ENCODE measurements around the gene FBLN2. TPM values are rescaled to one million over a fixed set of nuclear protein-coding genes. Genes with fewer than 3 reads are reported as not detected.

Gene FBLN2
- polyA plus RNA-seq, 1 experiment = 15.5 TPM

- Histone ChIP-seq H3K4me3 (ENCODE audit: low read depth, low read length) (no peak overlapping the region), H3K27me3 (ENCODE audit: control insufficient read depth, insufficient read depth, low read length) (no peaks in the 10 kb centered on the region), H3K27ac (ENCODE audit: low read depth, low read length) (no peak overlapping the region), H3K9me3 (ENCODE audit: control insufficient read depth, insufficient read depth, low read length) (no peaks in the 10 kb centered on the region)
- ChIA-PET POLR2A (no interaction called here), CTCF (interaction anchor here (11.4 kb wide), 1 partner anchor 148 kb away, joined by 695 read pairs; no protein-coding TSS in a partner anchor)
- no peak for DNase-seq (ENCODE audit: low read depth, low spot score)
- TF ChIP-seq CTCF (IDR thresholded peaks at IDR 0.05; ENCODE audit: low read depth, low read length) = no peak
Observed at GRCh38 chr3:13501958-13502790, 46.8 kb upstream of the FBLN2 start.

- ChIA-PET POLR2A (no interaction called here), CTCF (interaction anchor here (11.4 kb wide), 1 partner anchor 148 kb away, joined by 695 read pairs; no protein-coding TSS in a partner anchor)
- Histone ChIP-seq H3K27me3 (ENCODE audit: control insufficient read depth, insufficient read depth, low read length) (no peaks in the 10 kb centered on the region), H3K4me3 (ENCODE audit: low read depth, low read length) (no peak overlapping the region), H3K9me3 (ENCODE audit: control insufficient read depth, insufficient read depth, low read length) (no peaks in the 10 kb centered on the region), H3K27ac (ENCODE audit: low read depth, low read length) (no peak overlapping the region)
- TF ChIP-seq CTCF (IDR thresholded peaks at IDR 0.05; ENCODE audit: low read depth, low read length) = no peak
- no peak for DNase-seq (ENCODE audit: low read depth, low spot score)
Observed at GRCh38 chr3:13502791-13503060, 46.2 kb upstream of the FBLN2 start.

- Histone ChIP-seq H3K27me3 (ENCODE audit: control insufficient read depth, insufficient read depth, low read length) (no peaks in the 10 kb centered on the region), H3K9me3 (ENCODE audit: control insufficient read depth, insufficient read depth, low read length) (no peaks in the 10 kb centered on the region; the same call in 1 of the 2 replicates), H3K4me3 (ENCODE audit: low read depth, low read length) (no peak overlapping the region), H3K27ac (ENCODE audit: low read depth, low read length) (no peak overlapping the region)
- no peak for TF ChIP-seq CTCF (IDR thresholded peaks at IDR 0.05; ENCODE audit: low read depth, low read length)
- ChIA-PET POLR2A (no interaction called here), CTCF (interaction anchor here (1.2 to 11.4 kb wide), 2 partner anchors 8 to 146 kb away, joined by 4 to 695 read pairs; no protein-coding TSS in a partner anchor)
- no peak for DNase-seq (ENCODE audit: low read depth, low spot score)
Observed at GRCh38 chr3:13504161-13504831, 44.6 kb upstream of the FBLN2 start.

GRCh38 chr3:13505147-13506130, 43.5 kb upstream of the FBLN2 start:
- H3K9me3 ChIP-seq (ENCODE audit: control insufficient read depth, insufficient read depth, low read length) = no peaks in the 10 kb centered on the region; the same call in 1 of the 2 replicates
- DNase-seq (ENCODE audit: low read depth, low spot score) = no peak
- no peak overlapping the region for H3K4me3 ChIP-seq (ENCODE audit: low read depth, low read length)
- TF ChIP-seq CTCF (IDR thresholded peaks at IDR 0.05; ENCODE audit: low read depth, low read length) = no peak
- CTCF ChIA-PET = interaction anchor here (1.2 to 11.4 kb wide), 3 partner anchors 9 to 145 kb away, joined by 4 to 695 read pairs (median 29); no protein-coding TSS in a partner anchor
- POLR2A ChIA-PET = no interaction called here
- no peak overlapping the region for H3K27ac ChIP-seq (ENCODE audit: low read depth, low read length)
- no peaks in the 10 kb centered on the region for H3K27me3 ChIP-seq (ENCODE audit: control insufficient read depth, insufficient read depth, low read length)

All from AG04450 (cell line).